ENCODE data around the gene TRERF1. TPM values are rescaled to one million over a fixed set of nuclear protein-coding genes. Genes with fewer than 3 reads are reported as not detected.
"Not testable (repeated sequence)": the region's sequence is repeated elsewhere in the genome, so short reads cannot be mapped to it uniquely, and the experiment has no call there.

The TRERF1 gene
- total and polyA plus RNA-seq, 2 experiments from 2014 or later: 6.4 to 8.7 TPM

DNA sequence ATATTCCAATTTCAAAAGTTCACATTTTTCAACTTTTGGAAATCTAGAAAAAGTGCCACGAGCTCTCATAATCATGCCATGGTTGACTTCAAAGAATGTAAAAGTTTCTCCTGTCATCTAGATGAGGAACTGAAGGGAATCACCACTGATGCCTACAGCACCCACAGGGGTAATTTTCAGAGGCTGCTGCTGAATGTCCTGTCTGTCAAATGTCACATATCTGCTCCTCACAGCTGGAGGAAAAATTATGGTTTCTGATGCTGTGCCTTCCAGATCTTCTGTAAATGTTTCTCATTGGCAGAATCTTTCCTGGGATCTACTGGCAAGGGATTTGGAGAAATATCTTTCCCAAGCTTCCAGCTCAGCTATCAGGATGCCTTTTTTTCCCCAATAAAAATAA is 32.5 kb upstream of the TRERF1 start:
- TF ChIP-seq, protein P1, sequence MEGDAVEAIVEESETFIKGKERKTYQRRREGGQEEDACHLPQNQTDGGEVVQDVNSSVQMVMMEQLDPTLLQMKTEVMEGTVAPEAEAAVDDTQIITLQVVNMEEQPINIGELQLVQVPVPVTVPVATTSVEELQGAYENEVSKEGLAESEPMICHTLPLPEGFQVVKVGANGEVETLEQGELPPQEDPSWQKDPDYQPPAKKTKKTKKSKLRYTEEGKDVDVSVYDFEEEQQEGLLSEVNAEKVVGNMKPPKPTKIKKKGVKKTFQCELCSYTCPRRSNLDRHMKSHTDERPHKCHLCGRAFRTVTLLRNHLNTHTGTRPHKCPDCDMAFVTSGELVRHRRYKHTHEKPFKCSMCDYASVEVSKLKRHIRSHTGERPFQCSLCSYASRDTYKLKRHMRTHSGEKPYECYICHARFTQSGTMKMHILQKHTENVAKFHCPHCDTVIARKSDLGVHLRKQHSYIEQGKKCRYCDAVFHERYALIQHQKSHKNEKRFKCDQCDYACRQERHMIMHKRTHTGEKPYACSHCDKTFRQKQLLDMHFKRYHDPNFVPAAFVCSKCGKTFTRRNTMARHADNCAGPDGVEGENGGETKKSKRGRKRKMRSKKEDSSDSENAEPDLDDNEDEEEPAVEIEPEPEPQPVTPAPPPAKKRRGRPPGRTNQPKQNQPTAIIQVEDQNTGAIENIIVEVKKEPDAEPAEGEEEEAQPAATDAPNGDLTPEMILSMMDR (IDR thresholded peaks at IDR 0.05; ENCODE audit: low read depth, low read length): no peak
- no peaks in the 10 kb centered on the region for H3K27me3 ChIP-seq
- no peak for DNase-seq (ENCODE audit: low read depth in 1 of 2, low spot score in 1 of 2)
- no peak overlapping the region for H3K4me3 ChIP-seq
- no peak overlapping the region for H3K27ac ChIP-seq
- H3K9me3 ChIP-seq (ENCODE audit: low read depth): no peaks in the 10 kb centered on the region
- no peaks in the 10 kb centered on the region for H3K36me3 ChIP-seq
- H3K4me1 ChIP-seq (ENCODE audit: low read depth): no peaks in the 10 kb centered on the region

DNA sequence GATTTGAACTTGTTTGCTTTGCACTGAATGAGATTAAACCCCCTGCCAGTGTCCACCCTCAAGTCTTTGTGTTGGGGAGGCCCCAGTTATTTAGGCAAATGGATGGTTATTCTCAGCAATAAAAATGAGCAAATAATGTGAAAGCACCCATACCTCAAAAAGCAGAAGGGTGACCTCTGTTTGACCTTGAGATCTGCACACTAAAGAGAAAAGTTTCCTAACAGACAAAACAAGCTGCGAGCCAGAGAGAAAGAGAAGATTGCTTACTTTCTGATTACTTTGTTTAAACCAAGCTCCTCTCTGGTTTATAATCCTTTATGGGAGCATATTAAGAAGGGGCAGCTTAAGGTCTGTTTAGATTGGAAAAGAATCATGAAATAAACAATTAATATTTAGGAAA is 30.4 kb upstream of the TRERF1 start:
- DNase-seq (ENCODE audit: low read depth in 1 of 2, low spot score in 1 of 2): no peak
- no peak overlapping the region for H3K27ac ChIP-seq
- no peaks in the 10 kb centered on the region for H3K36me3 ChIP-seq
- no peak overlapping the region for H3K4me3 ChIP-seq
- H3K27me3 ChIP-seq: no peaks in the 10 kb centered on the region
- H3K9me3 ChIP-seq (ENCODE audit: low read depth): no peaks in the 10 kb centered on the region
- TF ChIP-seq, protein P1 (IDR thresholded peaks at IDR 0.05; ENCODE audit: low read depth, low read length): no peak
- no peaks in the 10 kb centered on the region for H3K4me1 ChIP-seq (ENCODE audit: low read depth)

DNA sequence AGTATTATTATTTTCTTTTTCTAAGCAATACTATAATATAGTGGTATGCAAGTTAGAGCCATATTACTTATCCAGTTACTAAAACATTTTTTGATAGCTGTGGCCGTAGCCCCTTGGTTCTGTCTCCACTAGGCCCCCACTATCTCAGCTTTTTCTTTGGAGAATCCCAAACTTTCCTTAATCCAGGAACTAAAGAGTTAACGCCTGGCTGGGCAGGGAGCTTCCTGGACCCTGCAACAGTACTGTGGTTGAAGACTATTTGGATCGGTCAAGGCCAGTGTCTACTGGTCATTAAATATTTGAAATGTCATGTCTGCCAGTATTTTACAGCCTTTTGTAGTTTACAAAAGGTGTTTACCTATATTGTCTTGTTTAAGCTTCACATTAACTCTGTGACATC is 20.0 kb upstream of the TRERF1 start:
- Histone ChIP-seq H3K27me3 (no peaks in the 10 kb centered on the region), H3K4me1 (ENCODE audit: low read depth) (no peaks in the 10 kb centered on the region), H3K4me3 (no peak overlapping the region), H3K27ac (no peak overlapping the region), H3K36me3 (no peaks in the 10 kb centered on the region), H3K9me3 (ENCODE audit: low read depth) (no peaks in the 10 kb centered on the region)
- TF ChIP-seq, protein P1 (IDR thresholded peaks at IDR 0.05; ENCODE audit: low read depth, low read length): no peak
- DNase-seq (ENCODE audit: low read depth in 1 of 2, low spot score in 1 of 2): no peak

DNA sequence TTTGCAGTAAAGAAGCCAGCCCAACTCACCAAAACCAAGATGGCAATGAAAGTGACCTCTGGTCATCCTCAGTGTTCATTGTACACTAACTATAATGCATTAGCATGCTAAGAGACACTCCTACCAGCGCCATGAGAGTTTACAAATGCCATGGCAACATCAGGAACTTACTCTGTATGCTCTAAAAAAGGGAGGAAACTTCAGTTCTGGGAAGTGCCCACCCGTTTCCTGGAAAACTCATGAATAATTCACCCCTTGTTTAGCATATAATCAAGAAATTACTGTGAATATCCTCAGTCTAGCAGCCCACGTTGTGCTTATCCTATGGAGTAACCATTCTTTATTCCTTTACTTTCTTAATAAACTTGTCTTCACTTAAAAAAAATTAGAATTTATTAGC is 19.4 kb upstream of the TRERF1 start:
- Histone ChIP-seq H3K4me1 (ENCODE audit: low read depth) (no peaks in the 10 kb centered on the region), H3K4me3 (no peak overlapping the region), H3K9me3 (ENCODE audit: low read depth) (no peaks in the 10 kb centered on the region), H3K27me3 (no peaks in the 10 kb centered on the region), H3K36me3 (no peaks in the 10 kb centered on the region), H3K27ac (no peak overlapping the region)
- TF ChIP-seq, protein P1 (IDR thresholded peaks at IDR 0.05; ENCODE audit: low read depth, low read length): no peak
- DNase-seq (ENCODE audit: low read depth in 1 of 2, low spot score in 1 of 2): no peak

DNA sequence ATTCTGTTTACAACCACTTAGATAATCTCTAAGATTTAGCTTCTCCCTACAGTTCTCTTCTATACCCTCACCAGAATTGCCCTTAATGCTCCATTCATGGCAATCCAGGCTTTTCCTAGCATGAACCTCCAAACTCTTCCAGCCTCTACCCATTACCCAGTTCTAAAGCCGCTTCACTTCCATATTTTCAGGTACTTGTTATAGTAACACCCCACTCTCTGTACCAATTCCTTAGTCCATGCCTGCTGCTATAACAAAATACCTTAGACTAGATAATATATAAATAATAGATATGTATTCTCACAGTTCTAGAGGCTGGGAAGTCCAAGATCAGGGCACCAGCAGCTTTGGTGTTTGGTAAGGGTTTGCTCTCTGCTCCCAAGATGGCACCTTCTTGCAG is 16.5 kb upstream of the TRERF1 start:
- Histone ChIP-seq H3K27ac (no peak overlapping the region), H3K9me3 (ENCODE audit: low read depth) (no peaks in the 10 kb centered on the region), H3K4me3 (no peak overlapping the region), H3K27me3 (no peaks in the 10 kb centered on the region), H3K36me3 (no peaks in the 10 kb centered on the region), H3K4me1 (ENCODE audit: low read depth) (no peaks in the 10 kb centered on the region)
- TF ChIP-seq, protein P1 (IDR thresholded peaks at IDR 0.05; ENCODE audit: low read depth, low read length): no peak
- DNase-seq (ENCODE audit: low read depth in 1 of 2, low spot score in 1 of 2): no peak

DNA sequence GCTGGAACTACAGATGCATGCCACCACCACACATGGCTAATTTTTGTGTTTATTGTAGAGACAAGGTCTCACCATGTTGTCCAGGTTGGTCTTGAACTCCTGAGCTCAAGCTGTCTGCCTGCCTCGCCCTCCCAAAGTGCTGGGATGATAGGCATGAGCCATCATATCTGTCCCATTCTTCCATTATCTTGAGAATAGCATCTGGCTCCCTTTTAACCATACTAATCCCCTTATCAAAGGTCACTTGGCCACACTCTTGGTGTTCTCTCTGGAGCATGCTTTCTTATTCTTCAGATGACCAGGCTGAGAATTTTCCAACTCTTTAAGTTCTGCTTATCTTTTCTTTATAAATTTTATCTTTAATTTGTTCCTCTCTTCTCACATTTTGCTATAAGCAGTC is 15.9 kb upstream of the TRERF1 start:
- H3K9me3 ChIP-seq (ENCODE audit: low read depth): no peaks in the 10 kb centered on the region
- no peaks in the 10 kb centered on the region for H3K27me3 ChIP-seq
- H3K27ac ChIP-seq: no peak overlapping the region
- no peak for DNase-seq (ENCODE audit: low read depth in 1 of 2, low spot score in 1 of 2)
- no peaks in the 10 kb centered on the region for H3K36me3 ChIP-seq
- H3K4me3 ChIP-seq: no peak overlapping the region
- H3K4me1 ChIP-seq (ENCODE audit: low read depth): no peaks in the 10 kb centered on the region
- TF ChIP-seq, protein P1 (IDR thresholded peaks at IDR 0.05; ENCODE audit: low read depth, low read length): no peak

DNA sequence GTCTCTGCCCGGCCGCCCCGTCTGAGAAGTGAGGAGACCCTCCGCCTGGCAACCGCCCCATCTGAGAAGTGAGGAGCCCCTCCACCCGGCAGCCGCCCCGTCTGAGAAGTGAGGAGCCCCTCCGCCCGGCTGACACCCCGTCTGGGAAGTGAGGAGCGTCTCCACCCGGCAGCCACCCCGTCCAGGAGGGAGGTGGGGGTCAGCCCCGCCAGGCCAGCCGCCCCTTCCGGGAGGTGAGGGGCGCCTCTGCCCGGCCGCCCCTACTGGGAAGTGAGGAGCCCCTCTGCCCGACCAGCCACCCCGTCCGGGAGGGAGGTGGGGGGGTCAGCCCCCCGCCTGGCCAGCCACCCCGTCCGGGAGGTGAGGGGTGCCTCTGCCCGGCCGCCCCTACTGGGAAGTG is 14.7 kb upstream of the TRERF1 start:
- H3K27me3 ChIP-seq; H3K9me3 ChIP-seq (ENCODE audit: low read depth); H3K27ac ChIP-seq; H3K4me3 ChIP-seq; H3K36me3 ChIP-seq; H3K4me1 ChIP-seq (ENCODE audit: low read depth); DNase-seq (ENCODE audit: low read depth in 1 of 2, low spot score in 1 of 2): not testable (repeated sequence)

Measured in cardiac muscle cell (in vitro differentiated cells and primary cell).